Activated CD4-positive, alpha-beta T cell treated with anti-CD3 and anti-CD28 coated beads for 36 hours (primary cell): ENCODE results near the gene AARS1. TPM values are rescaled to one million over a fixed set of nuclear protein-coding genes. Genes with fewer than 3 reads are reported as not detected.
"Not testable (repeated sequence)": the region's sequence is repeated elsewhere in the genome, so short reads cannot be mapped to it uniquely, and the experiment has no call there.

Experiments
- ATAC-seq: fragments of 200-7000 bp; cut with Tn5 transposase; one replicate; pipeline ENCODE4 v1.10.0; 2021; ENCODE audit warnings: mild to moderate bottlenecking, moderate library complexity
- CTCF ChIA-PET: fragments of 350-600 bp; sonication (Branson Sonifier 250); formaldehyde crosslinking; loops from one replicate; lab custom pipeline; 2021; ENCODE audit warnings: antibody characterized with exemption; lab: Charles Lee
- POLR2A ChIA-PET: fragments of 350-600 bp; sonication (Branson Sonifier 250); formaldehyde crosslinking; loops from one replicate; lab custom pipeline; 2021; ENCODE audit warnings: antibody characterized with exemption, inconsistent platforms; lab: Charles Lee
- DNase-seq: peaks from one replicate; pipeline ENCODE4 v3.0.0-alpha.2; 2020
- H3K27ac Mint-ChIP-seq: one replicate; pipeline ENCODE4 v1.8.0; 2021; ENCODE audit warnings: mixed read lengths
- H3K27me3 Mint-ChIP-seq: one replicate; pipeline ENCODE4 v1.8.0; 2021; ENCODE audit warnings: mixed read lengths
- H3K36me3 Mint-ChIP-seq: one replicate; pipeline ENCODE4 v1.8.0; 2021; ENCODE audit warnings: low read depth, mixed read lengths
- H3K4me1 Mint-ChIP-seq: one replicate; pipeline ENCODE4 v1.8.0; 2021; ENCODE audit warnings: mixed read lengths
- H3K4me3 Mint-ChIP-seq: one replicate; pipeline ENCODE4 v1.8.0; 2021; ENCODE audit warnings: mild to moderate bottlenecking, moderate library complexity, mixed read lengths
- H3K9me3 Mint-ChIP-seq: one replicate; pipeline ENCODE4 v1.8.0; 2021; ENCODE audit warnings: low read depth, mixed read lengths
- intact Hi-C, 2 experiments: fragments of 100-400 bp; cut with DNase I in 1 of 2; cut with micrococcal nuclease in 1 of 2; formaldehyde crosslinking; loops; one replicate each; pipeline versions ENCODE4 v1.14.2 to v1.15.1; 2022 to 2024; cut with DNase I, micrococcal nuclease
- total RNA-seq, 2 experiments: library from RNA; stranded (reverse); gene quantifications; one replicate each; pipeline ENCODE4 v1.2.3, GENCODE V29; 2021

Gene AARS1
- total RNA-seq, 2 experiments from 2014 or later: 180 to 189 TPM

DNA sequence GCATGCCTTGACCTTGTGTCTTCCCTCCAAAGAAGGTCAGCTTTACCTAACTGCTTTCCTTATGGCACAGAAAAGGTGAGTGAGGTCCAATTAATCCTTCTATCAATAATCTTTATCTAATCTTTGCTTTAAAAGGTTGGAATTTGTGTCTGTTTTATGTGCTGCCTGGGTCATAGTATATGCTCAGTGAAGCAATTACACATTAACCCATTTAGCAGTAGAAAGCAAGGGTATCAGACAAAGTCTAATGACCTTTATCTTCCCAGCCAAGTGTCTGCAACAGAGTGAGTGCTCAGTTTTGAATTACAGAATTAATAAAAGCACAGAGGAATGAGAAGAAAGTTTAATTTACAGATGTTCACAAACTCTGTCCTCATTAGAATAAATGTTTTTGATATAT is 63.3 kb downstream of the AARS1 start:
- Mint-ChIP-seq H3K36me3 (peaks cover 22% of the 10 kb centered on the region), H3K4me1 (peaks cover 15% of the 10 kb centered on the region), H3K27ac (peak overlapping the region; percentile 58)
- CTCF ChIA-PET, DNase-seq, H3K9me3 Mint-ChIP-seq, intact Hi-C loops, H3K4me3 Mint-ChIP-seq, H3K27me3 Mint-ChIP-seq, ATAC-seq, POLR2A ChIA-PET: not testable (repeated sequence)

GRCh38 chr16:70225430-70225829 is 63.9 kb downstream of the AARS1 start:
- POLR2A ChIA-PET: not testable (repeated sequence)

DNA sequence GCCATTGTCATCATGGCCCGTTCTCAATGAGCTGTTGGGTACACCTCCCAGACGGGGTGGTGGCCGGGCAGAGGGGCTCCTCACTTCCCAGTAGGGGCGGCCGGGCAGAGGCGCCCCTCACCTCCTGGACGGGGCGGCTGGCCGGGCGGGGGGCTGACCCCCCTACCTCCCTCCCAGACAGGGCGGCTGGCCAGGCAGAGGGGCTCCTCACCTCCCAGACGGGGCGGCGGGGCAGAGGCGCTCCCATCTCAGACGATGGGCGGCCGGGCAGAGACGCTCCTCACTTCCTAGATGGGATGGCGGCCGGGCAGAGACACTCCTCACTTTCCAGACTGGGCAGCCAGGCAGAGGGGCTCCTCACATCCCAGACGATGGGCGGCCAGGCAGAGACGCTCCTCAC is 64.7 kb downstream of the AARS1 start:
- CTCF ChIA-PET, H3K9me3 Mint-ChIP-seq, H3K4me3 Mint-ChIP-seq, H3K27me3 Mint-ChIP-seq, POLR2A ChIA-PET, intact Hi-C loops, DNase-seq, H3K27ac Mint-ChIP-seq, ATAC-seq: not testable (repeated sequence)
- Mint-ChIP-seq H3K4me1 (peaks cover 15% of the 10 kb centered on the region), H3K36me3 (peaks cover 24% of the 10 kb centered on the region)

More at GRCh38 chr16:70225430-70225829, 63.9 kb downstream of the AARS1 start:
- H3K27ac Mint-ChIP-seq, H3K4me3 Mint-ChIP-seq, ATAC-seq, H3K27me3 Mint-ChIP-seq, H3K9me3 Mint-ChIP-seq, CTCF ChIA-PET, DNase-seq, intact Hi-C loops: not testable (repeated sequence)
- H3K36me3 Mint-ChIP-seq: peaks cover 22% of the 10 kb centered on the region
- H3K4me1 Mint-ChIP-seq: peaks cover 15% of the 10 kb centered on the region

GRCh38 chr16:70223971-70224513 is 65.3 kb downstream of the AARS1 start:
- H3K4me3 Mint-ChIP-seq, H3K27me3 Mint-ChIP-seq, H3K27ac Mint-ChIP-seq, ATAC-seq, H3K9me3 Mint-ChIP-seq, intact Hi-C loops, DNase-seq, POLR2A ChIA-PET, CTCF ChIA-PET: not testable (repeated sequence)
- H3K36me3 Mint-ChIP-seq: peaks cover 28% of the 10 kb centered on the region
- H3K4me1 Mint-ChIP-seq: peaks cover 15% of the 10 kb centered on the region

DNA sequence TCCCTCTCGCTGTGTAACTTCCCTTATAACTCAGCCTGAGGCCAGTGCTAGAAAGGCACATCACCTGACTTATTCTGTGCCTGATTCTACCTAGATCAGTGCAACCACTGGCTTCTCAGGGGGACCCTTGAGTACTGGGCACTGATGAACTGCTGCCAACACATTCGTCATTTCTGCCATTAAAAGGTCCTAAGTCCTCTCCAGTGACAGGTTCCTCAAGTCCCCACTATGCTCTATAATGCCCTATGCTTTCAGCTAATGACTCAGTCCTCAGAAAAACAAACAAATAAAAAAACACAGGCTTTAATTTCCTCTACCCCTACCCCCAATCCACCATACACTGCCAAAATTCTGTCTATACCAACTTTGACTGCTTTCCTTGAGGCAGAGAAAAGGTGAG is 66.1 kb downstream of the AARS1 start:
- DNase-seq, H3K4me3 Mint-ChIP-seq, CTCF ChIA-PET, POLR2A ChIA-PET, H3K9me3 Mint-ChIP-seq, H3K27me3 Mint-ChIP-seq, intact Hi-C loops, ATAC-seq: not testable (repeated sequence)
- Mint-ChIP-seq H3K4me1 (peaks cover 15% of the 10 kb centered on the region), H3K27ac (peak overlapping the region; percentile 22), H3K36me3 (peaks cover 27% of the 10 kb centered on the region)

GRCh38 chr16:70222574-70222973 is 66.7 kb downstream of the AARS1 start:
- H3K9me3 Mint-ChIP-seq, ATAC-seq, CTCF ChIA-PET, H3K4me3 Mint-ChIP-seq, intact Hi-C loops, H3K27me3 Mint-ChIP-seq, POLR2A ChIA-PET: not testable (repeated sequence)
- DNase-seq: peak; percentile 22
- H3K36me3 Mint-ChIP-seq: peaks cover 29% of the 10 kb centered on the region
- H3K27ac Mint-ChIP-seq: peak overlapping the region; percentile 51
- peaks cover 15% of the 10 kb centered on the region for H3K4me1 Mint-ChIP-seq

DNA sequence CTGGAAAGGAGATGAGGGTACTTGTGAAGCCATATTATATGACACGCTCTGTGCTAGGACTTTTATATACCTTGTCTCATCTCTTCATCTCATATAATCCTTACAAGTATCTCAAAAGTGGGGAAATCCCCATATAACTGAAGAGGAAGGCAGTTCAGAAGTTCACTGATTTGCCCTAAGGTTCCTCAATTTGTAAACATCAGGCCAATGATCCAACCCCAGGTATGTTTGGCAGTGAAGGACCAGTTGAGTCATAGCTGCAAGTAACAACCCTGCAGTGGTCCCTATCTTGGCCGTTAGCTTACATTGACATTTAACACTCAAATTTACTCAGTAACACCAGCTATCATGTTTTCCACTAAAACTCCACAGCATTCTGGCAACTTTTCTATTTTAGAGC is 70.7 kb downstream of the AARS1 start:
- H3K4me3 Mint-ChIP-seq, ATAC-seq, H3K9me3 Mint-ChIP-seq, CTCF ChIA-PET, H3K27me3 Mint-ChIP-seq, POLR2A ChIA-PET, H3K27ac Mint-ChIP-seq, DNase-seq, intact Hi-C loops: not testable (repeated sequence)
- Mint-ChIP-seq H3K4me1 (peaks cover 11% of the 10 kb centered on the region), H3K36me3 (peaks cover 26% of the 10 kb centered on the region)

DNA sequence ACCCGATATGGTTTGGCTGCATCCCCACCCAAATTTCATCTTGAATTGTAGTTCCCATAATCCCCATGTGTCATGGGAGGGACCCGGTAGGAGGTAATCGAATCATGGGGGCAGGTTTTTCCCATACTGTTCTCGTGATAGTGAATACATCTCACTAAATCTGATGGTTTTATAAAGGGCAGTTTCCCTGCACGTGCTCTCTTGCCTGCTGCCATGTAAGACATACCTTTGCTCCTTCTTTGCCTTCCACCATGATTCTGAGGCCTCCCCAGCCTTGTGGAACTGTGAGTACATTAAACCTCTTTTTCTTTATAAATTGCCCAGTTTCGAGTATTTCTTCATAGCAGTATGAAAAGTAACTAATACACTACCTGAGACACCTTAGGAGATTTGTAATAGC is 82.9 kb downstream of the AARS1 start:
- H3K9me3 Mint-ChIP-seq, H3K4me3 Mint-ChIP-seq, CTCF ChIA-PET, H3K4me1 Mint-ChIP-seq, ATAC-seq, DNase-seq, H3K27me3 Mint-ChIP-seq, POLR2A ChIA-PET, intact Hi-C loops, H3K27ac Mint-ChIP-seq: not testable (repeated sequence)
- H3K36me3 Mint-ChIP-seq: peaks cover 24% of the 10 kb centered on the region

- intact Hi-C loops, POLR2A ChIA-PET, CTCF ChIA-PET, H3K27me3 Mint-ChIP-seq, H3K9me3 Mint-ChIP-seq, H3K27ac Mint-ChIP-seq, H3K4me3 Mint-ChIP-seq, DNase-seq, H3K4me1 Mint-ChIP-seq, ATAC-seq: not testable (repeated sequence)
- H3K36me3 Mint-ChIP-seq: peaks cover 18% of the 10 kb centered on the region
These were observed 84.5 kb downstream of the AARS1 start for GRCh38 chr16:70204668-70205405.

- H3K4me3 Mint-ChIP-seq, POLR2A ChIA-PET, H3K27me3 Mint-ChIP-seq, CTCF ChIA-PET, H3K27ac Mint-ChIP-seq, H3K4me1 Mint-ChIP-seq, intact Hi-C loops, ATAC-seq, H3K9me3 Mint-ChIP-seq, DNase-seq: not testable (repeated sequence)
- H3K36me3 Mint-ChIP-seq: peaks cover 14% of the 10 kb centered on the region
These were observed 85.3 kb downstream of the AARS1 start for GRCh38 chr16:70204010-70204409.

- not testable (repeated sequence) for DNase-seq
These were observed 85.8 kb downstream of the AARS1 start for GRCh38 chr16:70203508-70203907.

More at GRCh38 chr16:70203508-70203907, 85.8 kb downstream of the AARS1 start:
- H3K9me3 Mint-ChIP-seq, H3K27me3 Mint-ChIP-seq, H3K4me3 Mint-ChIP-seq, H3K4me1 Mint-ChIP-seq, ATAC-seq, CTCF ChIA-PET, H3K27ac Mint-ChIP-seq, intact Hi-C loops, POLR2A ChIA-PET: not testable (repeated sequence)
- H3K36me3 Mint-ChIP-seq: peaks cover 14% of the 10 kb centered on the region
